A549 (cell line): ENCODE measurements around the gene SRSF7. TPM values are rescaled to one million over a fixed set of nuclear protein-coding genes. Genes with fewer than 3 reads are reported as not detected.

Experiments
- ATAC-seq, 2 experiments: fragments of 200-7000 bp in 1 of 2; fragments of >200 bp in 1 of 2; cut with Nextera tagmentation in 1 of 2; cut with Tn5 transposase in 1 of 2; 3 replicates each; pipeline versions ENCODE4 v1.8.0 to v1.9.1; 2018 to 2020; ENCODE audit warnings: mild to moderate bottlenecking in 1 of 2, moderate library complexity in 1 of 2
- CTCF ChIA-PET: fragments of 300-600 bp; sonication (Branson Sonifier 250); formaldehyde crosslinking; extraction: SDS; loops from one replicate; lab custom pipeline; 2021; ENCODE audit warnings: antibody characterized with exemption, inconsistent platforms; lab: Yijun Ruan, JAX
- POLR2A ChIA-PET: fragments of 350-600 bp; formaldehyde crosslinking; extraction: SDS; loops from one replicate; lab custom pipeline; 2021; ENCODE audit warnings: antibody characterized with exemption, inconsistent platforms; lab: Yijun Ruan, JAX
- DNase-seq, 2 experiments: peaks; one replicate each; pipeline versions ENCODE4 v3.0.0 to v3.0.0-alpha.2; 2011 to 2016; ENCODE audit warnings: low read depth in 1 of 2, low spot score in 1 of 2
- FAIRE-seq: peaks from 2 replicates; lab custom pipeline; 2011; peaks lifted over from hg19 to GRCh38; lab: Jason Lieb, UNC
- H3K27ac ChIP-seq, 2 experiments: fragments of >200 bp; sonication (Bioruptor Twin); formaldehyde crosslinking; 3 replicates each; pipeline ENCODE4 v1.5.1; 2016 to 2017
- H3K4me1 ChIP-seq: fragments of >200 bp; sonication (Bioruptor Twin); formaldehyde crosslinking; 3 replicates; pipeline ENCODE4 v1.6.1; 2016
- H3K4me2 ChIP-seq: fragments of >200 bp; sonication (Bioruptor Twin); formaldehyde crosslinking; 3 replicates; pipeline ENCODE4 v1.6.1; 2016
- H3K4me3 ChIP-seq: fragments of >200 bp; sonication (Bioruptor Twin); formaldehyde crosslinking; 3 replicates; pipeline ENCODE4 v1.5.1; 2016
- H3K9me3 ChIP-seq: fragments of >200 bp; sonication (Bioruptor Twin); formaldehyde crosslinking; 3 replicates; pipeline ENCODE4 v1.6.1; 2016
- CBX2 ChIP-seq: fragments of 200-600 bp; sonication (generic); IDR thresholded peaks from 2 replicates; pipeline ENCODE4 v1.6.1; 2016; ENCODE audit warnings: low read depth, mild to moderate bottlenecking, borderline replicate concordance
- CBX8 ChIP-seq: fragments of 200-600 bp; sonication (generic); IDR thresholded peaks from 2 replicates; pipeline ENCODE4 v1.6.1; 2016
- CEBPB ChIP-seq, 2 experiments: fragments of >200 bp in 1 of 2; sonication (Bioruptor Twin) in 1 of 2; formaldehyde crosslinking in 1 of 2; IDR thresholded peaks; 2 replicates each; pipeline ENCODE4 v1.6.1; 2012 to 2016
- CHD2 ChIP-seq: fragments of 150-350 bp; IDR thresholded peaks from 2 replicates; pipeline ENCODE4 v1.6.1; 2014; ENCODE audit warnings: low read length; ENCODE audit not compliant: partially characterized antibody
- CHD4 ChIP-seq: fragments of 200-600 bp; sonication (generic); IDR thresholded peaks from 2 replicates; pipeline ENCODE4 v1.6.1; 2016; ENCODE audit warnings: antibody characterized with exemption, mild to moderate bottlenecking, borderline replicate concordance
- EHF ChIP-seq: fragments of 250-450 bp; sonication (Bioruptor Pico); IDR thresholded peaks from 2 replicates; pipeline ENCODE4 v1.5.0; 2020; ENCODE audit warnings: mild to moderate bottlenecking
- EHMT2 ChIP-seq: fragments of 200-600 bp; sonication (generic); IDR thresholded peaks from 2 replicates; pipeline ENCODE4 v1.6.1; 2016; ENCODE audit warnings: antibody characterized with exemption, low read depth, mild to moderate bottlenecking, moderate library complexity
- ELK1 ChIP-seq: fragments of 150-350 bp; IDR thresholded peaks from 2 replicates; pipeline ENCODE4 v1.6.1; 2014; ENCODE audit warnings: low read depth, mild to moderate bottlenecking, low read length
- FOSB ChIP-seq: fragments of 250-450 bp; sonication (Bioruptor Pico); IDR thresholded peaks from 2 replicates; pipeline ENCODE4 v1.5.0; 2020; ENCODE audit warnings: mild to moderate bottlenecking, moderate library complexity
- FOSL2 ChIP-seq, 2 experiments: fragments of 450-650 bp in 1 of 2; fragments of >200 bp in 1 of 2; sonication (Bioruptor Twin) in 1 of 2; formaldehyde crosslinking; IDR thresholded peaks; 2 replicates each; pipeline versions ENCODE4 v1.5.0 to v1.6.1; 2016 to 2020; ENCODE audit warnings: mild to moderate bottlenecking in 1 of 2, moderate library complexity in 1 of 2
- FOXS1 ChIP-seq: fragments of 250-450 bp; sonication (Bioruptor Pico); IDR thresholded peaks from 2 replicates; pipeline ENCODE4 v1.5.0; 2020; ENCODE audit warnings: mild to moderate bottlenecking, moderate library complexity
- HEYL ChIP-seq: fragments of 250-450 bp; sonication (Bioruptor Pico); IDR thresholded peaks from 2 replicates; pipeline ENCODE4 v1.8.0; 2021; ENCODE audit warnings: mild to moderate bottlenecking, moderate library complexity
- HOXA7 ChIP-seq: fragments of 250-450 bp; sonication (Bioruptor Pico); IDR thresholded peaks from 2 replicates; pipeline ENCODE4 v1.5.0; 2020; ENCODE audit warnings: mild to moderate bottlenecking, moderate library complexity
- HOXB5 ChIP-seq: fragments of 250-450 bp; sonication (Bioruptor Pico); IDR thresholded peaks from 2 replicates; pipeline ENCODE4 v1.5.0; 2020; ENCODE audit warnings: mild to moderate bottlenecking, moderate library complexity
- KDM1A ChIP-seq: fragments of 200-600 bp; sonication (generic); IDR thresholded peaks from 2 replicates; pipeline ENCODE4 v1.6.1; 2016; ENCODE audit warnings: low read depth, mild to moderate bottlenecking
- MAX ChIP-seq: IDR thresholded peaks from 2 replicates; pipeline ENCODE4 v1.6.1; 2012
- MYC ChIP-seq: IDR thresholded peaks from 2 replicates; pipeline ENCODE4 v1.6.1; 2012; ENCODE audit warnings: mild to moderate bottlenecking, inconsistent platforms, low read length, improper control_type of control experiment, borderline replicate concordance
- PHF8 ChIP-seq: fragments of 200-600 bp; sonication (generic); IDR thresholded peaks from 2 replicates; pipeline ENCODE4 v1.6.1; 2016; ENCODE audit warnings: low read depth, mild to moderate bottlenecking, antibody characterized with exemption, moderate library complexity, borderline replicate concordance
- POLR2A ChIP-seq: IDR thresholded peaks from 2 replicates; pipeline ENCODE4 v1.6.1; 2012; ENCODE audit warnings: mild to moderate bottlenecking, low read length
- POLR2AphosphoS2 ChIP-seq: conservative IDR thresholded peaks from 2 replicates; pipeline ENCODE4 v1.6.1; 2012; ENCODE audit warnings: low read length, improper control_type of control experiment, inconsistent platforms
- RAD21 ChIP-seq, 2 experiments: fragments of >200 bp in 1 of 2; sonication (Bioruptor Twin) in 1 of 2; formaldehyde crosslinking in 1 of 2; IDR thresholded peaks in 1 of 2; conservative IDR thresholded peaks in 1 of 2; 2 replicates in 1 of 2; 3 replicates in 1 of 2; pipeline ENCODE4 v1.6.1; 2012 to 2018; ENCODE audit warnings: inconsistent platforms in 1 of 2
- RARB ChIP-seq: fragments of 250-450 bp; sonication (Bioruptor Pico); IDR thresholded peaks from 2 replicates; pipeline ENCODE4 v1.8.0; 2021; ENCODE audit warnings: mild to moderate bottlenecking, moderate library complexity
- REST ChIP-seq: fragments of 200-600 bp; sonication (generic); IDR thresholded peaks from 2 replicates; pipeline ENCODE4 v1.6.1; 2016; ENCODE audit warnings: antibody characterized with exemption, mild to moderate bottlenecking, moderate library complexity
- RFX5 ChIP-seq: fragments of 450-650 bp; IDR thresholded peaks from 2 replicates; pipeline ENCODE4 v1.7.1; 2014; ENCODE audit warnings: antibody characterized with exemption, mild to moderate bottlenecking, moderate library complexity
- TFCP2L1 ChIP-seq: fragments of 250-450 bp; sonication (Bioruptor Pico); IDR thresholded peaks from 2 replicates; pipeline ENCODE4 v1.5.0; 2021; ENCODE audit warnings: mild to moderate bottlenecking
- TP53 ChIP-seq: fragments of 250-450 bp; sonication (Bioruptor Pico); IDR thresholded peaks from 2 replicates; pipeline ENCODE4 v1.5.0; 2021; ENCODE audit warnings: mild to moderate bottlenecking, moderate library complexity
- ZFP36 ChIP-seq: fragments of 450-650 bp; IDR thresholded peaks from 2 replicates; pipeline ENCODE4 v1.6.1; 2014; ENCODE audit warnings: borderline replicate concordance; ENCODE audit not compliant: partially characterized antibody
- WGBS: methylation state at CpG from one replicate; pipeline ENCODE4 v1.1.6; 2017; ENCODE audit errors: missing lambda C conversion rate; 5-methylcytosine and 5-hydroxymethylcytosine counted together
- polyA minus RNA-seq: library from RNA; depleted of rRNA, polyadenylated mRNA; stranded (reverse); fragments of >200 nt; gene quantifications from 2 replicates; pipeline ENCODE4 v1.2.3, GENCODE V29; 2011; rRNA and poly(A)+ RNA removed
- polyA plus RNA-seq, 4 experiments: library from polyadenylated mRNA; depleted of rRNA in 3 of 4; stranded (reverse); fragments of >200 nt; fragmentation: RNase III in 1 of 4; extraction: RNeasy Plus Mini Kit Qiagen cat#74134 plus additional on column Dnase treatment in 1 of 4; gene quantifications; 2 replicates in 3 of 4; 3 replicates in 1 of 4; pipeline ENCODE4 v1.2.3, GENCODE V29; 2011 to 2017
- TF ChIP-seq, protein P1 (sequence below): fragments of >200 bp; sonication (Bioruptor Twin); formaldehyde crosslinking; IDR thresholded peaks from 3 replicates; pipeline ENCODE4 v1.5.1; 2016
- TF ChIP-seq, protein P2 (sequence below): IDR thresholded peaks from 2 replicates; pipeline ENCODE4 v1.6.1; 2012; ENCODE audit warnings: low read depth, borderline replicate concordance
- TF ChIP-seq, protein P3 (sequence below): IDR thresholded peaks from 2 replicates; pipeline ENCODE4 v1.6.1; 2012

SRSF7 gene
- 356 and 544 TPM in 2 replicates for polyA plus RNA-seq (2011; rRNA removed)
- polyA plus RNA-seq (2012; cell fraction: cytosol; rRNA removed), result 225 and 298 TPM in 2 replicates
- 157 and 250 TPM in 2 replicates for polyA plus RNA-seq (2012; cell fraction: nucleus; rRNA removed)
- 355 to 422 TPM (median 397 TPM) in 3 replicates for polyA plus RNA-seq (2017; fragmentation: RNase III; extraction: RNeasy Plus Mini Kit Qiagen cat#74134 plus additional on column Dnase treatment)
- 287 and 351 TPM in 2 replicates for polyA minus RNA-seq

DNA sequence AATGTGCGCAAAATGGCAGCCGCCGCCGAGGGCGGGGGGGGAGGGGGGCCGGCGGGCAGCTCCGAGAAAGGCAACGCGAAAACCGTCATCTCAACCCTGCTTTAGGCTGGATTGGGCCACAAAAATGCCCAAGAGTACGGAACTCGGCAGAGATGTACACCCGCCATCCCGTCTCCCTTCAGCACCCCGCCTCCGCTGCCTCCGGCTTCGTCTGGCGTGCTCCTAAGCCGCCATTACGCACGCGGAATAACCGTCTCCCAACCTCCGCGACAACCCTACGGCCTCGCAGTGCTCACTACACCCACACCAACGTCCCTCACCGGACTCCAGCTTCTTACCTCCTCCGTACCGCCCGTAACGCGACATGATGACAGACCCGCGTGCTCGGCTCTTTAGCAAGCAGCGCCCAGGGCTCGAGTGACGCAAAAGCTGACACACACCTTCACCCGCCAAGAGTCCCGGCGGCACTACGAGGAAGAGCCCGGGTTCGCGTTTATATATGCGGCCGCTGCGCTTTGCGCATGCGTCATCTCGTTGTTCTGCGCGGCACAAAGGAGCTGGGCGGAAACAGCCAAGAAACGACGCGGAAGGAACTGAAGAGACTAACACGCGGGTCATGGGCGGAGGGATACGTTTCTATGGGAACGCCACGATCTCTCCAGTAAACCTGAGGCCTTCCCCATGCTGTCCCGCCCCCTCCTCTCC is at the start of gene SRSF7:
Gene SRSF7, minus strand, starts transcription at position 471 of the 705 bp plus-strand sequence. Its CDS starts 105 bp downstream, at position 366.
- H3K9me3 ChIP-seq, result no peaks in the 10 kb centered on the region
- H3K4me1 ChIP-seq, result peaks cover 40% of the 10 kb centered on the region
- H3K27ac ChIP-seq, result peak within 1 kb of the TSS; percentile 96 to 98
- H3K4me2 ChIP-seq, result peak within 1 kb of the TSS; percentile 87
- ATAC-seq (peak; percentile 87 to 90), FAIRE-seq (peak; percentile 78), DNase-seq (peak; percentile 99 to 100)
- under 1% methylated on average over 55 of the region's 68 CpGs for WGBS
- peak within 1 kb of the TSS; percentile 84 for H3K4me3 ChIP-seq
- POLR2A ChIA-PET, result interaction anchor here (0.5 to 2.8 kb wide), 108 partner anchors 11 to 1443 kb away, joined by 3 to 90 read pairs (median 5); partner anchors contain the start of genes ATL2, DHX57, GALM and GEMIN6
- CTCF ChIA-PET, result interaction anchor here (0.6 to 3.8 kb wide), 12 partner anchors 10 to 434 kb away, joined by 3 to 23 read pairs (median 3); no protein-coding TSS in a partner anchor
- peak; percentile 96 for TF ChIP-seq TFCP2L1
- no peak for TF ChIP-seq FOXS1 (CRISPR knock-in tag)
- TF ChIP-seq TP53 (CRISPR knock-in tag), result peak; percentile 97
- TF ChIP-seq REST, result peak; percentile 70; the same call in 1 of the 2 replicates
- TF ChIP-seq FOSL2 (IDR thresholded peaks at IDR 0.05), result no peak
- TF ChIP-seq FOSL2 (CRISPR knock-in tag; IDR thresholded peaks at IDR 0.05), result peak; percentile 66
- TF ChIP-seq MAX, result peak; percentile 99
- 0 out of 5 replicates have a peak, but pooled peaks of 1 of the 2 experiments have one; percentile 17 for TF ChIP-seq RAD21 (conservative IDR thresholded peaks at IDR 0.05 in 1 of 2, IDR thresholded peaks at IDR 0.05 in 1 of 2)
- 0 out of 2 replicates have a peak, but pooled peaks have one; percentile 84 for TF ChIP-seq POLR2AphosphoS2
- TF ChIP-seq ZFP36, result no peak
- TF ChIP-seq FOSB (CRISPR knock-in tag), result peak; percentile 76; the same call in 1 of the 2 replicates
- TF ChIP-seq MYC, result peak; percentile 96
- TF ChIP-seq EHF (CRISPR knock-in tag), result no peak
- peak; percentile 96 for TF ChIP-seq RARB
- peak; percentile 56 for TF ChIP-seq RFX5
- TF ChIP-seq KDM1A, result no peak
- TF ChIP-seq, protein P1, sequence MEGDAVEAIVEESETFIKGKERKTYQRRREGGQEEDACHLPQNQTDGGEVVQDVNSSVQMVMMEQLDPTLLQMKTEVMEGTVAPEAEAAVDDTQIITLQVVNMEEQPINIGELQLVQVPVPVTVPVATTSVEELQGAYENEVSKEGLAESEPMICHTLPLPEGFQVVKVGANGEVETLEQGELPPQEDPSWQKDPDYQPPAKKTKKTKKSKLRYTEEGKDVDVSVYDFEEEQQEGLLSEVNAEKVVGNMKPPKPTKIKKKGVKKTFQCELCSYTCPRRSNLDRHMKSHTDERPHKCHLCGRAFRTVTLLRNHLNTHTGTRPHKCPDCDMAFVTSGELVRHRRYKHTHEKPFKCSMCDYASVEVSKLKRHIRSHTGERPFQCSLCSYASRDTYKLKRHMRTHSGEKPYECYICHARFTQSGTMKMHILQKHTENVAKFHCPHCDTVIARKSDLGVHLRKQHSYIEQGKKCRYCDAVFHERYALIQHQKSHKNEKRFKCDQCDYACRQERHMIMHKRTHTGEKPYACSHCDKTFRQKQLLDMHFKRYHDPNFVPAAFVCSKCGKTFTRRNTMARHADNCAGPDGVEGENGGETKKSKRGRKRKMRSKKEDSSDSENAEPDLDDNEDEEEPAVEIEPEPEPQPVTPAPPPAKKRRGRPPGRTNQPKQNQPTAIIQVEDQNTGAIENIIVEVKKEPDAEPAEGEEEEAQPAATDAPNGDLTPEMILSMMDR, result no peak
- peak; percentile 80 for TF ChIP-seq CHD2
- TF ChIP-seq CEBPB (IDR thresholded peaks at IDR 0.05), result peak in 1 of 2 experiments; percentile 44; a peak in 1 of 4 replicates
- TF ChIP-seq POLR2A, result peak; percentile 100
- TF ChIP-seq, protein P2, sequence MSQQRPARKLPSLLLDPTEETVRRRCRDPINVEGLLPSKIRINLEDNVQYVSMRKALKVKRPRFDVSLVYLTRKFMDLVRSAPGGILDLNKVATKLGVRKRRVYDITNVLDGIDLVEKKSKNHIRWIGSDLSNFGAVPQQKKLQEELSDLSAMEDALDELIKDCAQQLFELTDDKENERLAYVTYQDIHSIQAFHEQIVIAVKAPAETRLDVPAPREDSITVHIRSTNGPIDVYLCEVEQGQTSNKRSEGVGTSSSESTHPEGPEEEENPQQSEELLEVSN, result peak; percentile 93
- no peak for TF ChIP-seq EHMT2
- peak; percentile 87; the same call in 1 of the 2 replicates for TF ChIP-seq CBX2
- no peak for TF ChIP-seq CBX8
- TF ChIP-seq, protein P3, sequence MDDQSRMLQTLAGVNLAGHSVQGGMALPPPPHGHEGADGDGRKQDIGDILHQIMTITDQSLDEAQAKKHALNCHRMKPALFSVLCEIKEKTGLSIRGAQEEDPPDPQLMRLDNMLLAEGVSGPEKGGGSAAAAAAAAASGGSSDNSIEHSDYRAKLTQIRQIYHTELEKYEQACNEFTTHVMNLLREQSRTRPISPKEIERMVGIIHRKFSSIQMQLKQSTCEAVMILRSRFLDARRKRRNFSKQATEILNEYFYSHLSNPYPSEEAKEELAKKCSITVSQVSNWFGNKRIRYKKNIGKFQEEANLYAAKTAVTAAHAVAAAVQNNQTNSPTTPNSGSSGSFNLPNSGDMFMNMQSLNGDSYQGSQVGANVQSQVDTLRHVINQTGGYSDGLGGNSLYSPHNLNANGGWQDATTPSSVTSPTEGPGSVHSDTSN, result peak; percentile 94
- TF ChIP-seq PHF8, result peak; percentile 100
- TF ChIP-seq HOXB5 (CRISPR knock-in tag), result 0 out of 2 replicates have a peak, but pooled peaks have one; percentile 20
- TF ChIP-seq ELK1, result no peak
- TF ChIP-seq HEYL, result no peak
- peak; percentile 81; the same call in 1 of the 2 replicates for TF ChIP-seq HOXA7 (CRISPR knock-in tag)
- no peak for TF ChIP-seq CHD4
